ENCODE measurements around the gene CD36.

- TF ChIP-seq GATA2 (IDR thresholded peaks at IDR 0.05; ENCODE audit: low read depth, low read length) (no peak), GATA3 (IDR thresholded peaks at IDR 0.05; ENCODE audit: low read depth, low read length) (no peak)
Observed at GRCh38 chr7:80643336-80643915, 5.0 kb downstream of the CD36 start.
